Cardiac septum (tissue), 1 donor: ENCODE measurements around the gene UNC13C. TPM values are rescaled to one million over a fixed set of nuclear protein-coding genes. Genes with fewer than 3 reads are reported as not detected.

Source experiments
- DNase-seq: peaks from one replicate; pipeline ENCODE4 v3.0.0-alpha.2; 2020; ENCODE audit warnings: low spot score
- intact Hi-C: fragments of 100-400 bp; cut with DNase I; formaldehyde crosslinking; loops from one replicate; pipeline ENCODE4 v1.14.0; 2022
- total RNA-seq: library from RNA; stranded (reverse); fragmentation: NEBNext Ultra II Directional; extraction: Animal tissue kit (Norgen Biotek cat#: 25700); gene quantifications from one replicate; pipeline ENCODE4 v1.2.1, GENCODE V29; 2021
- donor health status: DM: no; HTN: no; CAD: no.

The UNC13C gene
- total RNA-seq, 1 donor from 2014 or later, result 0.32 TPM

GRCh38 chr15:54014067-54014655 is 35.9 kb downstream of the UNC13C start:
- intact Hi-C loops, result no loop called here
- no peak for DNase-seq

GRCh38 chr15:54017251-54017650 is 39.0 kb downstream of the UNC13C start:
- DNase-seq, result no peak
- intact Hi-C loops, result no loop called here

- intact Hi-C loops, result no loop called here
Measured at GRCh38 chr15:54017959-54018358, 39.7 kb downstream of the UNC13C start.

GRCh38 chr15:54026258-54026657 is 48.0 kb downstream of the UNC13C start:
- intact Hi-C loops, result no loop called here
- no peak for DNase-seq

More at GRCh38 chr15:54017959-54018358, 39.7 kb downstream of the UNC13C start:
- DNase-seq, result no peak

GRCh38 chr15:54026891-54027290 is 48.6 kb downstream of the UNC13C start:
- no peak for DNase-seq
- intact Hi-C loops, result no loop called here

- DNase-seq, result no peak
- intact Hi-C loops, result no loop called here
Measured at GRCh38 chr15:54029081-54029480, 50.8 kb downstream of the UNC13C start.

GRCh38 chr15:54032066-54032465 is 53.8 kb downstream of the UNC13C start:
- DNase-seq, result no peak
- intact Hi-C loops, result no loop called here

GRCh38 chr15:54033356-54033860 is 55.2 kb downstream of the UNC13C start:
- intact Hi-C loops, result no loop called here
- DNase-seq, result no peak

- no peak for DNase-seq
- intact Hi-C loops, result no loop called here
Measured at GRCh38 chr15:54033869-54034458, 55.7 kb downstream of the UNC13C start.

- DNase-seq, result no peak
- intact Hi-C loops, result no loop called here
Measured at GRCh38 chr15:54035616-54036015, 57.4 kb downstream of the UNC13C start.

GRCh38 chr15:54045397-54045796 is 67.2 kb downstream of the UNC13C start:
- intact Hi-C loops, result no loop called here
- no peak for DNase-seq

- DNase-seq, result no peak
- intact Hi-C loops, result no loop called here
Measured at GRCh38 chr15:54046093-54046492, 67.9 kb downstream of the UNC13C start.

GRCh38 chr15:54064365-54064764 is 86.1 kb downstream of the UNC13C start:
- intact Hi-C loops, result no loop called here
- no peak for DNase-seq

- DNase-seq, result no peak
- intact Hi-C loops, result no loop called here
Measured at GRCh38 chr15:54066403-54066802, 88.2 kb downstream of the UNC13C start.

- intact Hi-C loops, result loop anchor here (10.0 kb wide), 1 partner anchor 1022 kb away; no protein-coding TSS in a partner anchor
- DNase-seq, result no peak
Measured at GRCh38 chr15:54082836-54083492, 104.7 kb downstream of the UNC13C start.

GRCh38 chr15:54083501-54083900 is 105.3 kb downstream of the UNC13C start:
- no peak for DNase-seq
- intact Hi-C loops, result loop anchor here (10.0 kb wide), 1 partner anchor 1021 kb away; no protein-coding TSS in a partner anchor

GRCh38 chr15:54083991-54084390 is 105.8 kb downstream of the UNC13C start:
- no peak for DNase-seq
- intact Hi-C loops, result loop anchor here (10.0 kb wide), 1 partner anchor 1021 kb away; no protein-coding TSS in a partner anchor

GRCh38 chr15:54088837-54089236 is 110.6 kb downstream of the UNC13C start:
- no peak for DNase-seq
- intact Hi-C loops, result loop anchor here (10.0 kb wide), 1 partner anchor 1016 kb away; no protein-coding TSS in a partner anchor

GRCh38 chr15:54089776-54090175 is 111.5 kb downstream of the UNC13C start:
- intact Hi-C loops, result loop anchor here (10.0 kb wide), 1 partner anchor 1015 kb away; no protein-coding TSS in a partner anchor
- DNase-seq, result no peak

- no peak for DNase-seq
- intact Hi-C loops, result no loop called here
Measured at GRCh38 chr15:54091651-54092050, 113.4 kb downstream of the UNC13C start.

- no peak for DNase-seq
- intact Hi-C loops, result no loop called here
Measured at GRCh38 chr15:54094661-54095060, 116.4 kb downstream of the UNC13C start.
